DND-41 (cell line): ENCODE data around the gene HNRNPR.

ENCODE experiments used
- ATAC-seq: fragments of 200-7000 bp; cut with Tn5 transposase; 3 replicates; pipeline ENCODE4 v1.9.1; 2021; ENCODE audit warnings: low read depth; ENCODE audit not compliant: insufficient read depth
- DNase-seq: peaks from one replicate; pipeline ENCODE4 v3.0.0-alpha.2; 2020
- H2AFZ ChIP-seq: 2 replicates; pipeline ENCODE4 v1.6.0; 2012; ENCODE audit warnings: low read depth, low read length
- H3K27ac ChIP-seq: 2 replicates; pipeline ENCODE4 v1.5.1; 2012; ENCODE audit warnings: low read length, inconsistent platforms
- H3K27me3 ChIP-seq: fragments of 200-600 bp; sonication (generic); 2 replicates; pipeline ENCODE4 v1.6.0; 2012; ENCODE audit warnings: low read length, mild to moderate bottlenecking, inconsistent platforms; ENCODE audit not compliant: insufficient read depth, poor library complexity
- H3K36me3 ChIP-seq: 2 replicates; pipeline ENCODE4 v1.5.1; 2012; ENCODE audit warnings: low read length, inconsistent platforms; ENCODE audit not compliant: insufficient read depth
- H3K4me1 ChIP-seq: 2 replicates; pipeline ENCODE4 v1.5.1; 2012; ENCODE audit warnings: mild to moderate bottlenecking, low read length; ENCODE audit not compliant: insufficient read depth
- H3K4me2 ChIP-seq: 2 replicates; pipeline ENCODE4 v1.6.0; 2012; ENCODE audit warnings: mild to moderate bottlenecking, moderate library complexity, low read length, inconsistent platforms; ENCODE audit not compliant: insufficient read depth
- H3K4me3 ChIP-seq, 2 experiments: fragments of 200-600 bp in 1 of 2; shearing (Covaris generic) in 1 of 2; 2 replicates each; pipeline ENCODE4 v1.5.1; 2012 to 2016; ENCODE audit warnings: inconsistent platforms in 2 of 2, low read length in 2 of 2, mild to moderate bottlenecking in 2 of 2, low read depth in 1 of 2, moderate library complexity in 1 of 2
- H3K79me2 ChIP-seq: 2 replicates; pipeline ENCODE4 v1.6.0; 2012; ENCODE audit warnings: low read length, inconsistent platforms; ENCODE audit not compliant: insufficient read depth
- H3K9ac ChIP-seq: 2 replicates; pipeline ENCODE4 v1.6.0; 2012; ENCODE audit warnings: low read depth, mild to moderate bottlenecking, inconsistent platforms, low read length, moderate library complexity
- H3K9me3 ChIP-seq: 2 replicates; pipeline ENCODE4 v1.5.1; 2012; ENCODE audit warnings: low read length, moderate library complexity, mild to moderate bottlenecking, inconsistent platforms; ENCODE audit not compliant: insufficient read depth, severe bottlenecking
- H4K20me1 ChIP-seq: 2 replicates; pipeline ENCODE4 v1.6.0; 2012; ENCODE audit warnings: low read length; ENCODE audit not compliant: insufficient read depth
- CTCF ChIP-seq: IDR thresholded peaks from 2 replicates; pipeline ENCODE4 v1.5.1; 2012; ENCODE audit warnings: borderline replicate concordance, low read length, moderate library complexity, mild to moderate bottlenecking; ENCODE audit not compliant: poor library complexity, severe bottlenecking; ENCODE audit errors: extremely low read depth
- EZH2 ChIP-seq: IDR thresholded peaks from 3 replicates; pipeline ENCODE4 v1.6.1; 2012; ENCODE audit warnings: borderline replicate concordance, low read depth, mild to moderate bottlenecking, moderate library complexity, low read length, inconsistent platforms; ENCODE audit not compliant: severe bottlenecking

Gene HNRNPR

DNA sequence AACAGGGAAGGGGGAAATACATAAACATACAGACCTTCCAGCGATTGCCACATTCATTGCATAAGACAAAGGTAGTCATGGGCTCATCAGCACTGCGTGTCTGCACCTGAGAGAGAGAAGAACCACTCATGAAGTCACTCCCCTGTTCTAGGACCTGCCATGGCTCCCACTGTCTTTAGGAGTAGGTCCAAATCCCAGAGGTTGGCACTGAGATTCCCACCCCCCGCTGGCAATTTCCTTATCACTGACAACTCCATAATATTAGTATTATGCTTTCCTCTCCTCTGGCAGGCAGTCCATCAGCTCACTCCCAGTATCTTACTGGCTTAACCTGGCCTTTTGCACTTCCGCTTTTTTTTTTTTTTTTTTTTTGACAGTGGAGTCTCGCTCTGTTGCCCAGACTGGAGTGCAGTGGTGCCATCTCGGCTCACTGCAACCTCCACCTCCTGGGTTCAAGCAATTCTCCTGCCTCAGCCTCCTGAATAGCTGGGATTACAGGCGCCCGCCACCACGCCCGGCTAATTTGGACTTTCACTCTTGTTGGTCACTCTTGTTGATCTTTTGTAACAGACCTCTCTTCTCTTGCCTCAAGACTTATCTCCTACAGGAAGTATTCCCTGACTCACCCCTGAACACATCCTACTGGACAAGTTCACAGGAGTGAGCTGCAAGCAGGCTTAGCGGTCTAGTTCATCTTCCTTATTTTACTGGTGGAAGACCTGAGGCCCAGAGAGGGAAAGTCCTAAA lies 40.4 kb upstream of the HNRNPR start:
- ATAC-seq (no peak), DNase-seq (no peak)
- no peak overlapping the region for H3K9ac ChIP-seq
- no peaks in the 10 kb centered on the region for H4K20me1 ChIP-seq
- no peaks in the 10 kb centered on the region for H3K79me2 ChIP-seq
- no peak overlapping the region for H3K4me3 ChIP-seq
- TF ChIP-seq CTCF (no peak), EZH2 (no peak)
- no peak overlapping the region for H2AFZ ChIP-seq
- H3K4me2 ChIP-seq: no peak overlapping the region
- no peak overlapping the region for H3K27ac ChIP-seq
- H3K9me3 ChIP-seq: no peaks in the 10 kb centered on the region
- H3K4me1 ChIP-seq: 0 out of 2 replicates have a peak, but pooled peaks cover 4% of the 10 kb centered on the region
- no peaks in the 10 kb centered on the region for H3K36me3 ChIP-seq
- H3K27me3 ChIP-seq: peaks cover 7% of the 10 kb centered on the region

DNA sequence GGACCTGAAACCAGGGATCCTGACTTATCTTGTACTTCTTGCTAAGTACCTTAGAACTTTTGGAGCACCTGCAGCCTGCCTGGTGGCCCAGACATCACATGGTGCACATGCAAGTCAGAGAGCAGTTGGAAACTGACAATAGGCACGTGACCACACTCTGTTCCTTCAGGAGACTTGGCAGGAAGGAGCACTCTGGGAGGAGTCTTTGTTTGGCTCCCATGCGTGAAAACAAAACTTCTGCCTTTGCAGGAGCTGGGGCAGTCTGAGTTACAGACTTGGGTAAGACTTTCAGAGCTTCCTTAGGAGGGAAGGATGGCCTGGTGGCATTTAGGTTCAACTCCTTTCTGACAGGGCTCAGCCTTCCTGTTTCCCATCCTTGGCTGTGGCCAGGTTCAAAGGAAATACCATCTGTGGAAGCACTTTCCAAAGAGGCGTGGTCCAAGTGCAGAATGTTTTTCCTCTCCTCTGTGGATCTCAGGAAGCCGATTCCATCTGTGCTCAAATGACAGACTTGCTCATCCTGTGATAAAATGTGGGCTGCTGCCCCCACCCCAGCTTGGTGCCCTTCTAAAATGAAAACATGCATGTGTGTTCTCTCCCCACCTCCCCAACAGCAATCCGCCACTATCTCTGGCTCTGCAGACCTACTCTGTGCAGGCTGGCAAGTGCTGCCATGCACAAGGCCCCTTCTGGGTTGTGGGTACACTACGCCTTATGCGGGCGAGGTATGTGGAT lies 39.7 kb upstream of the HNRNPR start:
- no peaks in the 10 kb centered on the region for H3K9me3 ChIP-seq
- no peaks in the 10 kb centered on the region for H4K20me1 ChIP-seq
- no peak overlapping the region for H3K4me3 ChIP-seq
- no peaks in the 10 kb centered on the region for H3K36me3 ChIP-seq
- no peak for DNase-seq
- no peak overlapping the region for H2AFZ ChIP-seq
- no peak overlapping the region for H3K9ac ChIP-seq
- H3K27ac ChIP-seq: no peak overlapping the region
- H3K4me1 ChIP-seq: 0 out of 2 replicates have a peak, but pooled peaks cover 4% of the 10 kb centered on the region
- TF ChIP-seq CTCF (no peak), EZH2 (no peak)
- H3K79me2 ChIP-seq: no peaks in the 10 kb centered on the region
- H3K27me3 ChIP-seq: peaks cover 7% of the 10 kb centered on the region
- H3K4me2 ChIP-seq: no peak overlapping the region
- ATAC-seq: no peak

- Histone ChIP-seq H3K27me3 (peaks cover 7% of the 10 kb centered on the region), H3K27ac (no peak overlapping the region), H3K36me3 (no peaks in the 10 kb centered on the region), H4K20me1 (no peaks in the 10 kb centered on the region), H3K79me2 (no peaks in the 10 kb centered on the region), H3K4me1 (0 out of 2 replicates have a peak, but pooled peaks cover 4% of the 10 kb centered on the region), H2AFZ (no peak overlapping the region), H3K4me2 (no peak overlapping the region), H3K9ac (no peak overlapping the region), H3K9me3 (no peaks in the 10 kb centered on the region), H3K4me3 (no peak overlapping the region)
- ATAC-seq (no peak), DNase-seq (no peak)
- TF ChIP-seq CTCF: no peak
- TF ChIP-seq EZH2: no peak
Measured at GRCh38 chr1:23381233-23381885, 37.3 kb upstream of the HNRNPR start.
